Measurements from ENCODE around the gene TEX2.
"Not testable (repeated sequence)": the region's sequence is repeated elsewhere in the genome, so short reads cannot be mapped to it uniquely, and the experiment has no call there.

TEX2 gene

DNA sequence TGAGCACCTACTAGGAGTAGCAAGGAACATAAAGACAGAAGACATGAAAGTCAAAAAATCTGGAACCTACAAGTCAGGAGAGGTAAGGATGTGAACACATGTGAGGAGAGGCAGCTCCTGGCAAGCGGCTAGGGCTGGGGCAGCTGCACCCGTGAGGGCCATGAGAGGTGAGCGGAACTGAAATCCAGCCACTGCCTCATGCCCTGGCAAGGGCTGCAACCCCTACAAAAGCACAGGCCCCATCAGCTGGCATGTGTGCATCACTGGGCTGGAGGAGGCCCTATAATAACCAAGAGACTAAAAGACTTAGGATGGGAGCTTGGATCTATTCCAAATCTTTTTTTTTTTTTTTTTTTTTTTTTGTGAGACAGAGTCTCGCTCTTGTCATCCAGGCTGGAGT, 92.8 kb downstream of the TEX2 start:
- in situ Hi-C loops (cut with MboI; ENCODE audit: low sequenced_read_pairs, unreplicated experiment): no loop called here
- TF ChIP-seq, protein P1, sequence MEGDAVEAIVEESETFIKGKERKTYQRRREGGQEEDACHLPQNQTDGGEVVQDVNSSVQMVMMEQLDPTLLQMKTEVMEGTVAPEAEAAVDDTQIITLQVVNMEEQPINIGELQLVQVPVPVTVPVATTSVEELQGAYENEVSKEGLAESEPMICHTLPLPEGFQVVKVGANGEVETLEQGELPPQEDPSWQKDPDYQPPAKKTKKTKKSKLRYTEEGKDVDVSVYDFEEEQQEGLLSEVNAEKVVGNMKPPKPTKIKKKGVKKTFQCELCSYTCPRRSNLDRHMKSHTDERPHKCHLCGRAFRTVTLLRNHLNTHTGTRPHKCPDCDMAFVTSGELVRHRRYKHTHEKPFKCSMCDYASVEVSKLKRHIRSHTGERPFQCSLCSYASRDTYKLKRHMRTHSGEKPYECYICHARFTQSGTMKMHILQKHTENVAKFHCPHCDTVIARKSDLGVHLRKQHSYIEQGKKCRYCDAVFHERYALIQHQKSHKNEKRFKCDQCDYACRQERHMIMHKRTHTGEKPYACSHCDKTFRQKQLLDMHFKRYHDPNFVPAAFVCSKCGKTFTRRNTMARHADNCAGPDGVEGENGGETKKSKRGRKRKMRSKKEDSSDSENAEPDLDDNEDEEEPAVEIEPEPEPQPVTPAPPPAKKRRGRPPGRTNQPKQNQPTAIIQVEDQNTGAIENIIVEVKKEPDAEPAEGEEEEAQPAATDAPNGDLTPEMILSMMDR (IDR thresholded peaks at IDR 0.05; ENCODE audit: borderline replicate concordance, control extremely low read depth, extremely low read depth, insufficient read depth, missing control alignments): no peak
- DNase-seq (ENCODE audit: low spot score): no peak

DNA sequence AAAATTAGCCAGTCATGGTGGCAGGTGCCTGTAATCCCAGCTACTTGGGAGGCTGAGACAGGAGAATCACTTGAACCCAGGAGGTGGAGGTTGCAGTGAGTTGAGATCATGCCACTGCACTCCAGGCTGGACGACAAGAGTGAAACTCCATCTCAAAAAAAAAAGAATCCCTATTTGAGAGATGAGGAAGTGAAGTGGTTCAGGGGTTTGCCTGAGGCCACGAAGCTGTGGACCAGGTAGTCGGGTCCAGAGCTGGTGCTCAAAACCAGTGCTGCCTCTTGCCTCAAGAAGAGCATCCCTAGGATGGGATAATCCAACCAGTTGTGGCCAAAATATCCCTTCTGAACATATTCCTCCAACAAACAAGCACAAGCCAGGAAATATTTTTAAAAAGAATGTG, 95.4 kb downstream of the TEX2 start:
- in situ Hi-C loops (cut with MboI; ENCODE audit: low sequenced_read_pairs, unreplicated experiment): loop anchor here (10.0 kb wide), 1 partner anchor 117 kb away; no protein-coding TSS in a partner anchor

DNA sequence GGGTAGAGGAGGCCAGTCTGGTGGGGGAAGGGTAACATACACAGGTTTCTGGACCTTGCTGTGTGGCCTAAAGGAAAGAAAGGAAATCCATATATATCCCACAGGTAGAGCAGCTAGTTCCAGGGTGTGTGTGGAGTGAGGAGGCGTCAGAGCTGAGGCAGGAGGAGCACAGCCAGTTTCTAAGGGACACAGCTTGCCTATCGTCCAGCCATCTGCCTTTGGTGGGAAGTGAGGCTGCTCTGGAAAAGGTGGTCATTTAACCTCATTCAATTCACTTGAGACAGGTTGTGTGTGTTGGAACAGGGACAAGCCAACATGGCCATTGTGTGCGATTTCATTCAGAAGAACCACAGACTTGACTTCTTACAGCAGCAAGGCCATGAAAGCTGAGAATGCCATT, 96.2 kb downstream of the TEX2 start:
- in situ Hi-C loops (cut with MboI; ENCODE audit: low sequenced_read_pairs, unreplicated experiment): loop anchor here (10.0 kb wide), 1 partner anchor 118 kb away; no protein-coding TSS in a partner anchor
- no peak for DNase-seq (ENCODE audit: low spot score)
- TF ChIP-seq, protein P1 (IDR thresholded peaks at IDR 0.05; ENCODE audit: borderline replicate concordance, control extremely low read depth, extremely low read depth, insufficient read depth, missing control alignments): no peak

More for the DNA sequence above, 95.4 kb downstream of the TEX2 start:
- not testable (repeated sequence) for DNase-seq (ENCODE audit: low spot score)

DNA sequence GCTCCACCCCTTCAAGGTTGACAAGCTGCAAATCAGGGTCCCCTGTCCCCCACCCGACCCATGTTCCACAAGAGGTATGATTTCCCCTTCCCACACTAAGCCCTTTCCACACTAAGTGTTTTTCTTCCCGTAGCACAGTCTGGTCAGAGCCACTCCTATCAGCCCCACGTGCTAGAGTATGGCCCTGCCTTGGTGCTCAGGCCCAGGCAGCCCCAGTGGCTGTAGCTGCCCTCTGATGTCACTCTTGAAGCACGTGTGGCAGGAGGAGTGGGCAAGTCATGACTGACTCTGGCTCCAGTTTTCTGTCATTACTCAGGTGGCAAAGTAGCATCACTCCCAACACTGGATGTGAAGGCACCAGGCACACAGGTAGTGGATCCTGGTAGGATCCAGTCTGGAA, 97.7 kb downstream of the TEX2 start:
- TF ChIP-seq, protein P1 (IDR thresholded peaks at IDR 0.05; ENCODE audit: borderline replicate concordance, control extremely low read depth, extremely low read depth, insufficient read depth, missing control alignments): no peak
- no peak for DNase-seq (ENCODE audit: low spot score)
- in situ Hi-C loops (cut with MboI; ENCODE audit: low sequenced_read_pairs, unreplicated experiment): loop anchor here (10.0 kb wide), 1 partner anchor 119 kb away; no protein-coding TSS in a partner anchor

DNA sequence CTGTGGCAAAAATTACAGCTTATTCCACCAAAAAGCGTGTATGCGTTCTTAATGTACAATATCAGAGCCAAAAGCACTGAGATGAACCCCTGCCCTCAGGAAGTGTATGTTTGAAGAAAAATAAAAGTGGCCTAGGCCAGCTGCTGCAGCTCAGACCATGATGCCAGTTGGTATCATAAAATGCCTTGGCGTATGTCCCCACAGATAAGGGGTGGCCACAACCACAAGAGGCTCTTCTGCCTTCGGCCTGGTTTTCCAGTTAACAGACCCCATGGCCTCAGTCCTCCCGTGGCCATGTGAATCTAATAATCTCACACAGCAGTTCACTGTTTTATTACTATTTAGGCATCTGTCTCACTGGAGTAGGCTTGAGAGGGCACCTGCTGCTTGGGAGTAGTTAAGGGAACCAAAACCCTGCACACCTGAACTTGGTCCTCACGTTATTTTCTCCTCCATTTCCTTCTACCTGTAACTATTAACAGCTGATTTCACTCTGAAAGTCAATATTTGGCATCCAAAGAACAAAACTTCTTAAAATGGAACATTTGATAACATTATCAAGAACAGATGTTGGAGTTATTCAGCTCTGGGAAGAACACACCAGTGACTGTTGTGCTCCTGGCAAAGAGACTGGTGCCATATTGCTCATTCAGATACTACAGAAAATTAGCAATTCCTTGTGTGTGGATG, 98.3 kb downstream of the TEX2 start:
- TF ChIP-seq, protein P1 (IDR thresholded peaks at IDR 0.05; ENCODE audit: borderline replicate concordance, control extremely low read depth, extremely low read depth, insufficient read depth, missing control alignments): no peak
- no peak for DNase-seq (ENCODE audit: low spot score)
- in situ Hi-C loops (cut with MboI; ENCODE audit: low sequenced_read_pairs, unreplicated experiment): loop anchor here (10.0 kb wide), 1 partner anchor 120 kb away; no protein-coding TSS in a partner anchor

DNA sequence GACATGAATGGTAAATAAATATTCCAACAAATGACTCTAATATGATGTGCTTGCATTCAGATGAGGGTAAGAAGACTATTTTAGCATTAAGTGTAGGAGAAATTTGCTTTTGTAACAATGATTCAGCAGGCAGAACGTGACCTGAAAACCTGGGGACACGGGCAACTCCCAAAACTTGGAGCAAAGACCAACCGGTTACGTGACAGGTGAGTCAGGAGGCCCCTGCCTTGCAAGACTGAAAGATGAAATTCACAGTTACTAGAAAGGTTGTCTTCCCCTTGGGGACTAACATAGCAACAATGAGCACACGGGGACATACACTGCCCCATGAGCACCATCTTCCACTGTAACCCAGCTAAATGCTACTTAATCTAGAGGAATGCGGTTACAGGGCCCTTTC, 99.6 kb downstream of the TEX2 start:
- in situ Hi-C loops (cut with MboI; ENCODE audit: low sequenced_read_pairs, unreplicated experiment): loop anchor here (10.0 kb wide), 1 partner anchor 121 kb away; no protein-coding TSS in a partner anchor
- TF ChIP-seq, protein P1 (IDR thresholded peaks at IDR 0.05; ENCODE audit: borderline replicate concordance, control extremely low read depth, extremely low read depth, insufficient read depth, missing control alignments): no peak
- DNase-seq (ENCODE audit: low spot score): no peak

DNA sequence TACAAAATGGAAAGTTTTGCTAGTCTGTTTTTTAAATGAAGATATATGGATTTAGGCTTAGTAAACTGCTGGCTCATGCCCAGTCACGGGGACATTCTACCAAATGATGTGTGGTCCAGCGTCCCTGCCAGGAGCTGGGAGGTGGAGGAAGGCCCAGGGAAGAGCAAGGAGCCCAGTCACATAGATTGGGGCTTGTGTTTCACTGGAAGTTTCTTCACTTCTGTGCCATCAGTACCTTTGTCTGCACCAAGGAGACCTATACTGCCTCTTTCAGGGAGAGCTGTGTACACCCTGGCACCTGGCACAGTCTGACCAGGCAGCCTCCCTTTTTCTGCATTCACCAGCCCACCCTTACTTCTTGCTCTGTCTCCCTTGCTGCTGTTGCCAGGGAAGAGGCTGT, 100.5 kb downstream of the TEX2 start:
- no peak for DNase-seq (ENCODE audit: low spot score)
- TF ChIP-seq, protein P1 (IDR thresholded peaks at IDR 0.05; ENCODE audit: borderline replicate concordance, control extremely low read depth, extremely low read depth, insufficient read depth, missing control alignments): no peak
- in situ Hi-C loops (cut with MboI; ENCODE audit: low sequenced_read_pairs, unreplicated experiment): loop anchor here (10.0 kb wide), 1 partner anchor 122 kb away; no protein-coding TSS in a partner anchor

All from GM13976 (cell line).